HL-60 (cell line): ENCODE results near the gene KHDC3L.

Experiments
- POLR2AphosphoS5 ChIP-seq: IDR thresholded peaks from 2 replicates; pipeline ENCODE4 v1.6.1; 2012; ENCODE audit warnings: low read depth
- TF ChIP-seq, protein P1 (sequence below): IDR thresholded peaks from 2 replicates; pipeline ENCODE4 v1.6.1; 2012; ENCODE audit warnings: low read depth; ENCODE audit not compliant: insufficient replicate concordance
- TF ChIP-seq, protein P2 (sequence below): IDR thresholded peaks from one replicate; pipeline ENCODE4 v1.5.1; 2011; ENCODE audit warnings: low read length, control low read depth, inconsistent platforms; ENCODE audit not compliant: insufficient read depth

DNA sequence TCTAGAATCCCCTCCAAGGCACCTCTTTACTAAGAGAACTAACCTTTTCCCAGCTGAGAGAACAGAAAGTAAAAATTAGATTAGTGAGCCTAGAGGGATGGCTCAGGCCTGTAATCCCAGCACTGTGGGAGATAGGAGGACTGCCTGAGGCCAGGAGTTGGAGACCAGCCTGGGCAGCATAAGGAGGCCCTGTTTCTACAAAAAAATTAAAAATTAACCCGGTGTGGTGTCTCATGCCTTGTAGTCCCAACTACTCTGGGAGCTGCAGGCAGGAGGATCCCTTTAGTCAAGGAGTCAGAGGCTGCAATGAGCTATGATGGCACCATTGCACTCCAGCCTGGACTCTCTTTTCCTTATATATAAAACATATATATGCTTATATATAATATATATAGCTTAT lies 12.8 kb downstream of the KHDC3L start:
- TF ChIP-seq, protein P1, sequence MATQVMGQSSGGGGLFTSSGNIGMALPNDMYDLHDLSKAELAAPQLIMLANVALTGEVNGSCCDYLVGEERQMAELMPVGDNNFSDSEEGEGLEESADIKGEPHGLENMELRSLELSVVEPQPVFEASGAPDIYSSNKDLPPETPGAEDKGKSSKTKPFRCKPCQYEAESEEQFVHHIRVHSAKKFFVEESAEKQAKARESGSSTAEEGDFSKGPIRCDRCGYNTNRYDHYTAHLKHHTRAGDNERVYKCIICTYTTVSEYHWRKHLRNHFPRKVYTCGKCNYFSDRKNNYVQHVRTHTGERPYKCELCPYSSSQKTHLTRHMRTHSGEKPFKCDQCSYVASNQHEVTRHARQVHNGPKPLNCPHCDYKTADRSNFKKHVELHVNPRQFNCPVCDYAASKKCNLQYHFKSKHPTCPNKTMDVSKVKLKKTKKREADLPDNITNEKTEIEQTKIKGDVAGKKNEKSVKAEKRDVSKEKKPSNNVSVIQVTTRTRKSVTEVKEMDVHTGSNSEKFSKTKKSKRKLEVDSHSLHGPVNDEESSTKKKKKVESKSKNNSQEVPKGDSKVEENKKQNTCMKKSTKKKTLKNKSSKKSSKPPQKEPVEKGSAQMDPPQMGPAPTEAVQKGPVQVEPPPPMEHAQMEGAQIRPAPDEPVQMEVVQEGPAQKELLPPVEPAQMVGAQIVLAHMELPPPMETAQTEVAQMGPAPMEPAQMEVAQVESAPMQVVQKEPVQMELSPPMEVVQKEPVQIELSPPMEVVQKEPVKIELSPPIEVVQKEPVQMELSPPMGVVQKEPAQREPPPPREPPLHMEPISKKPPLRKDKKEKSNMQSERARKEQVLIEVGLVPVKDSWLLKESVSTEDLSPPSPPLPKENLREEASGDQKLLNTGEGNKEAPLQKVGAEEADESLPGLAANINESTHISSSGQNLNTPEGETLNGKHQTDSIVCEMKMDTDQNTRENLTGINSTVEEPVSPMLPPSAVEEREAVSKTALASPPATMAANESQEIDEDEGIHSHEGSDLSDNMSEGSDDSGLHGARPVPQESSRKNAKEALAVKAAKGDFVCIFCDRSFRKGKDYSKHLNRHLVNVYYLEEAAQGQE, result no peak
- TF ChIP-seq, protein P2, sequence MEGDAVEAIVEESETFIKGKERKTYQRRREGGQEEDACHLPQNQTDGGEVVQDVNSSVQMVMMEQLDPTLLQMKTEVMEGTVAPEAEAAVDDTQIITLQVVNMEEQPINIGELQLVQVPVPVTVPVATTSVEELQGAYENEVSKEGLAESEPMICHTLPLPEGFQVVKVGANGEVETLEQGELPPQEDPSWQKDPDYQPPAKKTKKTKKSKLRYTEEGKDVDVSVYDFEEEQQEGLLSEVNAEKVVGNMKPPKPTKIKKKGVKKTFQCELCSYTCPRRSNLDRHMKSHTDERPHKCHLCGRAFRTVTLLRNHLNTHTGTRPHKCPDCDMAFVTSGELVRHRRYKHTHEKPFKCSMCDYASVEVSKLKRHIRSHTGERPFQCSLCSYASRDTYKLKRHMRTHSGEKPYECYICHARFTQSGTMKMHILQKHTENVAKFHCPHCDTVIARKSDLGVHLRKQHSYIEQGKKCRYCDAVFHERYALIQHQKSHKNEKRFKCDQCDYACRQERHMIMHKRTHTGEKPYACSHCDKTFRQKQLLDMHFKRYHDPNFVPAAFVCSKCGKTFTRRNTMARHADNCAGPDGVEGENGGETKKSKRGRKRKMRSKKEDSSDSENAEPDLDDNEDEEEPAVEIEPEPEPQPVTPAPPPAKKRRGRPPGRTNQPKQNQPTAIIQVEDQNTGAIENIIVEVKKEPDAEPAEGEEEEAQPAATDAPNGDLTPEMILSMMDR, result no peak
- TF ChIP-seq POLR2AphosphoS5, result no peak
